Heart left ventricle (tissue), 16 donors: ENCODE data around the gene DLG4. TPM values are rescaled to one million over a fixed set of nuclear protein-coding genes. Genes with fewer than 3 reads are reported as not detected.

ENCODE experiments used
- ATAC-seq, 4 donors: fragments of 200-7000 bp; cut with Tn5 transposase; one replicate each; pipeline ENCODE4 v1.9.1; 2020 to 2022; ENCODE audit warnings: moderate library complexity in 4 of 4, mild to moderate bottlenecking in 3 of 4, moderate number of reproducible peaks in 1 of 4
- DNase-seq, 5 donors: peaks; one replicate each; pipeline ENCODE4 v3.0.0-alpha.2; 2020
- H3K27ac ChIP-seq, 12 donors: fragments of 200-600 bp; sonication (generic) in 4 of 12; one replicate each; pipeline versions ENCODE4 v1.5.0 to v1.8.0; 2016 to 2022; ENCODE audit warnings: mild to moderate bottlenecking in 2 of 12
- H3K27me3 ChIP-seq, 9 donors: fragments of 200-600 bp; sonication (generic) in 2 of 9; one replicate each; pipeline versions ENCODE4 v1.5.1 to v1.8.0; 2016 to 2022; ENCODE audit warnings: mild to moderate bottlenecking in 3 of 9
- H3K36me3 ChIP-seq, 9 donors: fragments of 200-600 bp; sonication (generic) in 2 of 9; one replicate each; pipeline versions ENCODE4 v1.5.0 to v1.8.0; 2018 to 2022; ENCODE audit warnings: mild to moderate bottlenecking in 2 of 9
- H3K4me1 ChIP-seq, 12 donors: fragments of 200-600 bp; sonication (generic) in 4 of 12; one replicate each; pipeline versions ENCODE4 v1.5.0 to v1.8.0; 2016 to 2022; ENCODE audit warnings: mild to moderate bottlenecking in 3 of 12
- H3K4me3 ChIP-seq, 12 donors: fragments of 200-600 bp; sonication (generic) in 4 of 12; one replicate each; pipeline versions ENCODE4 v1.5.0 to v1.8.0; 2017 to 2022; ENCODE audit warnings: mild to moderate bottlenecking in 9 of 12, moderate library complexity in 4 of 12
- H3K9me3 ChIP-seq, 12 donors: fragments of 200-600 bp; sonication (generic) in 4 of 12; one replicate each; pipeline versions ENCODE4 v1.5.0 to v1.8.0; 2016 to 2022; ENCODE audit warnings: mild to moderate bottlenecking in 1 of 12
- CTCF ChIP-seq, 12 donors: fragments of 200-600 bp; sonication (generic) in 4 of 12; IDR thresholded peaks; one replicate each; pipeline versions ENCODE4 v1.5.0 to v1.8.0; 2018 to 2022; ENCODE audit warnings: antibody characterized with exemption in 12 of 12, mild to moderate bottlenecking in 5 of 12
- POLR2A ChIP-seq, 2 donors: fragments of 450-650 bp; IDR thresholded peaks; one replicate each; pipeline ENCODE4 v1.6.1; 2017; ENCODE audit warnings: antibody characterized with exemption in 2 of 2, mild to moderate bottlenecking in 2 of 2, moderate library complexity in 2 of 2
- WGBS, 4 donors: extraction: QIAGEN DNeasy Blood & Tissue Kit in 2 of 4; methylation state at CpG; one replicate each; pipeline versions ENCODE4 v1.1.5 to v1.1.7; 2013 to 2018; 5-methylcytosine and 5-hydroxymethylcytosine counted together
- intact Hi-C, 10 donors: fragments of 100-400 bp; cut with DNase I; formaldehyde crosslinking; loops; one replicate each; pipeline versions ENCODE4 v1.11.1 to v1.14.2; 2022
- polyA plus RNA-seq, 2 donors: library from polyadenylated mRNA; stranded (reverse); fragments of 200-250 nt; gene quantifications; one replicate each; pipeline ENCODE4 v1.2.3, GENCODE V29; 2013
- total RNA-seq, 9 donors: library from RNA; depleted of rRNA in 2 of 9; stranded (reverse); fragments of >200 nt in 2 of 9; fragmentation: NEBNext Ultra II Directional in 3 of 9; extraction: Animal tissue kit (Norgen Biotek cat#: 25700) in 3 of 9; gene quantifications; one replicate each; pipeline versions ENCODE4 v1.1.0 to v1.2.4, GENCODE V29; 2016 to 2023
- donor health status: ischemic (EF 13 %, LVEDD 7.1; RV severe dilation, severe dysfunction).
- donor health status: healthy with polysubstance abuse.
- donor health status: DM: no; HTN: yes; CAD: no.
- donor health status: DM: no; HTN: no; CAD: no.
- donor health status: ischemic (EF 25% LVEDD 6.9; RV normal size, moderate dysfunction).
- donor health status: ischemic (EF 25% LVEDD 5.7; RV mildly dilated, moderate dysfunction).
- donor health status: healthy.
- donor health status: DM: yes; HTN: yes; CAD: no.
- donor health status: ischemic (EF 35%, LVEDD 5.7; RV mildly dilated, moderate dysfunction).
- donor health status: nonischemic (EF 11% LVEDD 7.7; RV severe dilation, severe dysfunction).
- donor health status: DM: yes; HTN: yes; CAD: no.
- donor health status: PGD.
- donor health status: ischemic (EF 29% LVEDD 5.4; RV normal size, mild dysfunction).
- donor health status: nonischemic (EF 23%, LVEDD 6.1; RV moderate dilation, normal function).

The DLG4 gene
- total and polyA plus RNA-seq, 11 donors: 5.3 to 24.3 (median 15.5) TPM

DNA sequence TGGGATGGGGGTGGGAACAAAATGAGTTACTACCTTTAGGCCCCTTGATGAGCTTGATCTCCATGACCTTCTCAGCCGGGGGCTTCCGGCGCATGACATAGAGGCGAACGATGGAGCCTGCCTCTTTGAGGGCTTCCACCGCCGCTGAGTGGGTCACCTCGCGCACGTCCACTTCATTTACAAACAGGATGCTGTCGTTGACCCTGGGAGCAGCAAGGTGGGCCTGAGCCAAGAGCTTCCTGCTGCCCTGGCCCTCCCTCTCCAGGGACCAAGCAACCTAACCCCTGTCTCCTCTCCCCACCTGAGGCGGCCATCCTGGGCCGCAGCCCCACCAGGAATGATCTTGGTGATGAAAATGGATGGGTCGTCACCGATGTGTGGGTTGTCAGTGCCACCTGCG is 16.2 kb downstream of the DLG4 start:
- WGBS, 4 donors: 90 to 98% (median 93%) methylated on average over 5 to 16 of the region's 16 CpGs
- peaks cover 0 to 21% (median 5%) of the 10 kb centered on the region in 12 donors for H3K4me1 ChIP-seq
- intact Hi-C loops: no loop called here
- TF ChIP-seq CTCF (IDR thresholded peaks at IDR 0.05) (no peak), POLR2A (IDR thresholded peaks at IDR 0.05) (no peak)
- H3K27me3 ChIP-seq: no peaks in the 10 kb centered on the region
- no peak for ATAC-seq
- no peak for DNase-seq
- no peak overlapping the region for H3K4me3 ChIP-seq
- no peak overlapping the region for H3K27ac ChIP-seq
- H3K36me3 ChIP-seq: peaks cover 0 to 35% (median 25%) of the 10 kb centered on the region in 9 donors
- H3K9me3 ChIP-seq: no peaks in the 10 kb centered on the region

DNA sequence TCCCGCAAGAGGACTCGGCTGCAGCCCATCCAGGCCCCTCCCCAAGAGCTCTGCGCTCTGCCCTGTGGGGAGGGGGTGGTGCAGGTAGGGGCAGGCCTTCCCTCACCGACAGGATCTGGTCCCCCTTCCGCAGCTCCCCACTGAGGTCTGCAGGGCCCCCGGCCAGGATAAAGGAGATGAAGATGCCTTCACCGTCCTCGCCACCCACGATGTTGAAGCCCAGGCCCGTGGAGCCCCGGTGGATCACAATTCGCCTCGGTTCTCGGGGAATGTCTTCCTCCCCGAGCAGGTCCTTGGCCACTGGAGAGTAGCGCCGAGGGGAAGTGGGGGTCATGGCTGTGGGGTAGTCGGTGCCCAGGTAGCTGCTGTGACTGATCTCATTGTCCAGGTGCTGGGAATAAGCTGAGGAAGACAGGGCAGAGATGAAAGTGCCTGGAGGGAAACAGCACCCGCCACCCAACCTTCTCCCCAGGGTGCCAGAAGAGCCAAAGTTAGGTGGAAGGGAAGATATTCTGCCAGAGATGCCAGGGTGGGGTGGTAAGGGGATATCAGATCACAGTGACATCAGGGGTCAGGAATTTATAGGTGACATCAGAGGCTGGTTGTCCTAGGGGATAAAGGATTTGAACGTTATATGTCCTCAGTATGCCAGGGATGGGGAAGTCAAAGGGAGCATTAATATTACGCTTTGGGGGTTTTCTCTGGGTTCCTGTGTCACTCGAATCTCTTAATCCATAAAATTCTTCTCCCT is 22.8 kb downstream of the DLG4 start:
- DNase-seq: no peak
- 91 to 94% (median 93%) methylated on average over 19 to 22 of the region's 22 CpGs for WGBS, 4 donors

DNA sequence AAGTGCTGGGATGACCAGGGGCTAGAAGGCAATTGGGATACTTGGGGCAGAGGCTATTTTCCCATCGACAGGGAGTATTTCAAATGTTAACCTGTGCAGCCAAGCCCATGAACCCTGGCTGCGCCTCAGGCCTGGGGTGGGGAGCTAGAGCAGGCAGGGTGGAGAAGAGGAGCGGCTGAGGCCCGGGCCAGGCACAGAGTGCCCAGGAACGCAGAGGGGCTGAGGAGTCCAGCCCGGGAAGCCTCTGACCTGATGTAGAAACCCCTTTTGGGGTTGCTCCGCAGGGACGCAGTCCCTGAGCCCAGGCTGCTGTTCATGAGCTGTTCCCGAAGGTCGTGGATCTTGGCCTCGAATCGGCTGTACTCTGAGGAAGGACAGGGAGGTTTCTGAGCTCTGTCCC is 23.7 kb downstream of the DLG4 start:
- no peaks in the 10 kb centered on the region for H3K9me3 ChIP-seq
- H3K27me3 ChIP-seq: no peaks in the 10 kb centered on the region
- WGBS, 4 donors: 90 to 100% (median 96%) methylated on average over 8 to 12 of the region's 12 CpGs
- no peak overlapping the region for H3K4me3 ChIP-seq
- ATAC-seq: no peak
- H3K4me1 ChIP-seq: no peaks in the 10 kb centered on the region
- no peak overlapping the region for H3K27ac ChIP-seq
- no peak for DNase-seq
- H3K36me3 ChIP-seq: peaks cover 0 to 69% (median 40%) of the 10 kb centered on the region in 9 donors
- intact Hi-C loops: no loop called here
- TF ChIP-seq CTCF (IDR thresholded peaks at IDR 0.05) (no peak), POLR2A (IDR thresholded peaks at IDR 0.05) (no peak)

More for the DNA sequence above, 22.8 kb downstream of the DLG4 start:
- H3K27ac ChIP-seq: no peak overlapping the region
- no peak for TF ChIP-seq CTCF (IDR thresholded peaks at IDR 0.05)
- no peak for TF ChIP-seq POLR2A (IDR thresholded peaks at IDR 0.05)
- ATAC-seq: no peak
- H3K36me3 ChIP-seq: peaks cover 0 to 72% (median 46%) of the 10 kb centered on the region in 9 donors
- no peaks in the 10 kb centered on the region for H3K9me3 ChIP-seq
- no peaks in the 10 kb centered on the region for H3K27me3 ChIP-seq
- no peak overlapping the region for H3K4me3 ChIP-seq
- H3K4me1 ChIP-seq: no peaks in the 10 kb centered on the region
- intact Hi-C loops: no loop called here

DNA sequence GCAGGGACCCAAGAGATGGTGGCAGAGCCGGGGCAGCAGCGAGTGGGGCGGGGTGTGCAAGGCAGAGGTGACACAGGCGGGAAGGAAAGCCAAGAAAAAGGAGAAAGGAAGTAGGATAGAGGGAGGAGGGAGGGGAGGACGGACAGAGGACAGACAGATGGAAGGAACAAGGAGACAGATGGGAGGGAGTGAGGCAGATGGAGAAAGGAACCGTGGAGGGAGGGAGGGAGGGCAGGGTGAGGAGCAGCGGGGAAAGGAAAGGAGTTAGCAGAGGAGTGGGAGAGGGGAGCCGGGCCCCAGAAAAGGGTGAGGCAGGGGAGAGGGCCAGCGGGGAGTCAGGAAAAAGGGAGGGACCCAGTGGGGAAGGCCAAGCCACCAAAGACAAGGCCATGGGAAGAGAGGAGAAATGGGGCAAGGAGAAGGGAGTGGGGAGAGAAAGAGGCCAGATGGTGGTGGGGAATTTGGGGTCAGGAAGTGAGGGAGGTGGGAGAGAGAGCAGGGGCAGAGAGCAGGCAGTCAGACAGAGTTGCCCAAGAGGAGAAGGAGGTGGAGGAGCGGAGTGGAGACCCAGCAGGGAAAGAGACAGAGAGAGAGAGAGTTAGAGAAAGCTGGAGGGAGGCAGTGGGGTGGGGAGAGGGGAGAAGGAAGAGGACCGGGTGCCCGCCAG is 27.2 kb downstream of the DLG4 start:
- ATAC-seq (no peak), DNase-seq (no peak)
- Histone ChIP-seq H3K27me3 (no peaks in the 10 kb centered on the region), H3K27ac (no peak overlapping the region), H3K36me3 (peaks cover 0 to 64% (median 43%) of the 10 kb centered on the region in 9 donors), H3K4me3 (no peak overlapping the region), H3K4me1 (no peaks in the 10 kb centered on the region), H3K9me3 (no peaks in the 10 kb centered on the region)
- no peak for TF ChIP-seq POLR2A (IDR thresholded peaks at IDR 0.05)
- no peak for TF ChIP-seq CTCF (IDR thresholded peaks at IDR 0.05)
- intact Hi-C loops: no loop called here
- 71 to 78% (median 73%) methylated on average over 12 of the region's 12 CpGs for WGBS, 4 donors
